SIG-M5 treated with dmso at 0.1 percent for 504 hours (cell line): Measurements from ENCODE around the gene ACOXL.
"Not testable (repeated sequence)": the region's sequence is repeated elsewhere in the genome, so short reads cannot be mapped to it uniquely, and the experiment has no call there.

Experiments
- DNase-seq: peaks from one replicate; lab custom pipeline; 2025; ENCODE audit not compliant: unreplicated experiment; lab: John Stamatoyannopoulos, UW

The ACOXL gene

GRCh38 chr2:110853516-110853915 lies 121.1 kb downstream of the ACOXL start:
- DNase-seq = peak; percentile 49

GRCh38 chr2:110853948-110854347 lies 121.6 kb downstream of the ACOXL start:
- DNase-seq = no peak

GRCh38 chr2:110854355-110855081 lies 122.1 kb downstream of the ACOXL start:
- peak; percentile 22 for DNase-seq

- DNase-seq = not testable (repeated sequence)
These were observed 123.5 kb downstream of the ACOXL start for GRCh38 chr2:110855841-110856240.

GRCh38 chr2:110858135-110858725 lies 125.9 kb downstream of the ACOXL start:
- no peak for DNase-seq

- no peak for DNase-seq
These were observed 126.8 kb downstream of the ACOXL start for GRCh38 chr2:110858993-110859701.

- DNase-seq = no peak
These were observed 128.3 kb downstream of the ACOXL start for GRCh38 chr2:110860630-110861029.

- no peak for DNase-seq
These were observed 129.4 kb downstream of the ACOXL start for GRCh38 chr2:110861616-110862260.

GRCh38 chr2:110863726-110864125 lies 131.4 kb downstream of the ACOXL start:
- no peak for DNase-seq

GRCh38 chr2:110864176-110864575 lies 131.8 kb downstream of the ACOXL start:
- DNase-seq = no peak

- no peak for DNase-seq
These were observed 132.4 kb downstream of the ACOXL start for GRCh38 chr2:110864731-110865130.

GRCh38 chr2:110865188-110865587 lies 132.8 kb downstream of the ACOXL start:
- peak; percentile 15 for DNase-seq

- no peak for DNase-seq
These were observed 133.7 kb downstream of the ACOXL start for GRCh38 chr2:110866045-110866444.

GRCh38 chr2:110866466-110866865 lies 134.1 kb downstream of the ACOXL start:
- DNase-seq = no peak

- DNase-seq = no peak
These were observed 134.7 kb downstream of the ACOXL start for GRCh38 chr2:110867078-110867477.

- DNase-seq = no peak
These were observed 136.6 kb downstream of the ACOXL start for GRCh38 chr2:110868971-110869370.

GRCh38 chr2:110869472-110870446 lies 137.4 kb downstream of the ACOXL start:
- DNase-seq = no peak

GRCh38 chr2:110870545-110870944 lies 138.2 kb downstream of the ACOXL start:
- no peak for DNase-seq

GRCh38 chr2:110871637-110872036 lies 139.3 kb downstream of the ACOXL start:
- DNase-seq = no peak

- DNase-seq = no peak
These were observed 140.1 kb downstream of the ACOXL start for GRCh38 chr2:110872521-110872920.
